Neural crest cell (in vitro differentiated cells): ENCODE data around the gene NAV1. TPM values are rescaled to one million over a fixed set of nuclear protein-coding genes. Genes with fewer than 3 reads are reported as not detected.
"Not testable (repeated sequence)": the region's sequence is repeated elsewhere in the genome, so short reads cannot be mapped to it uniquely, and the experiment has no call there.

ENCODE experiments used
- DNase-seq: peaks from one replicate; pipeline ENCODE4 v3.0.0; 2021; ENCODE audit warnings: low read depth, mixed read lengths, low spot score
- H3K27ac Mint-ChIP-seq: one replicate; pipeline ENCODE4 v1.8.0; 2021; ENCODE audit warnings: mild to moderate bottlenecking, mixed read lengths; ENCODE audit not compliant: unreplicated experiment
- H3K27me3 Mint-ChIP-seq: 2 replicates; pipeline ENCODE4 v1.8.0; 2021; ENCODE audit warnings: low read depth, mild to moderate bottlenecking, mixed read lengths
- H3K36me3 Mint-ChIP-seq: 2 replicates; pipeline ENCODE4 v1.8.0; 2021; ENCODE audit warnings: low read depth, mild to moderate bottlenecking, mixed read lengths
- H3K4me1 Mint-ChIP-seq: 2 replicates; pipeline ENCODE4 v1.8.0; 2021; ENCODE audit warnings: mixed read lengths
- H3K4me3 Mint-ChIP-seq: one replicate; pipeline ENCODE4 v1.8.0; 2021; ENCODE audit warnings: mild to moderate bottlenecking, mixed read lengths
- H3K9me3 Mint-ChIP-seq: 2 replicates; pipeline ENCODE4 v1.8.0; 2021; ENCODE audit warnings: mixed read lengths
- total RNA-seq: library from RNA; stranded (reverse); gene quantifications from 2 replicates; pipeline ENCODE4 v1.2.1, GENCODE V29; 2021
- TF ChIP-seq, protein P1 (sequence below): fragments of 200-600 bp; sonication (generic); conservative IDR thresholded peaks from 2 replicates; pipeline ENCODE4 v1.5.0; 2021; ENCODE audit warnings: antibody characterized with exemption, mild to moderate bottlenecking

Gene NAV1
- total RNA-seq, 1 donor from 2014 or later: 47.3 TPM

DNA sequence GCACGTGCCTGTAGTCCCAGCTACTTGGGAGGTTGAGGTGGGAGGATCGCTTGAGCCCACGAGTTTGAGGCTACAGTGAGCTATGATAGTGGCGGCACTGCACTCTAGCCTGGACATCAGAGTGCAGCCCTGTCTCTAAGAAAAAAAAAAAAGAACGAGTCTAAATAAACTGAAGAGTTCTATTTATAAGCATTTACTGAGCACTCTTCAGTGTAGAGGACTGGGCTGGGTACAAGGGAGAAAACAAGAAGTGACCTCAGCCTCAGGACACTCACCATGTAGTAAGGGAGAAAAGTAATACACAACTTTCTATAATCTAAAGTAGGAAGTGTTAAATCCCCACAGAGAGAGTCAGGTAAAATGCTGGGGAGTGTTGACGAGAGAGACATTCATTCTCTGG is 35.0 kb downstream of the NAV1 start:
- DNase-seq: no peak
- H3K9me3 Mint-ChIP-seq: no peaks in the 10 kb centered on the region
- TF ChIP-seq, protein P1, sequence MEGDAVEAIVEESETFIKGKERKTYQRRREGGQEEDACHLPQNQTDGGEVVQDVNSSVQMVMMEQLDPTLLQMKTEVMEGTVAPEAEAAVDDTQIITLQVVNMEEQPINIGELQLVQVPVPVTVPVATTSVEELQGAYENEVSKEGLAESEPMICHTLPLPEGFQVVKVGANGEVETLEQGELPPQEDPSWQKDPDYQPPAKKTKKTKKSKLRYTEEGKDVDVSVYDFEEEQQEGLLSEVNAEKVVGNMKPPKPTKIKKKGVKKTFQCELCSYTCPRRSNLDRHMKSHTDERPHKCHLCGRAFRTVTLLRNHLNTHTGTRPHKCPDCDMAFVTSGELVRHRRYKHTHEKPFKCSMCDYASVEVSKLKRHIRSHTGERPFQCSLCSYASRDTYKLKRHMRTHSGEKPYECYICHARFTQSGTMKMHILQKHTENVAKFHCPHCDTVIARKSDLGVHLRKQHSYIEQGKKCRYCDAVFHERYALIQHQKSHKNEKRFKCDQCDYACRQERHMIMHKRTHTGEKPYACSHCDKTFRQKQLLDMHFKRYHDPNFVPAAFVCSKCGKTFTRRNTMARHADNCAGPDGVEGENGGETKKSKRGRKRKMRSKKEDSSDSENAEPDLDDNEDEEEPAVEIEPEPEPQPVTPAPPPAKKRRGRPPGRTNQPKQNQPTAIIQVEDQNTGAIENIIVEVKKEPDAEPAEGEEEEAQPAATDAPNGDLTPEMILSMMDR: no peak
- no peaks in the 10 kb centered on the region for H3K27me3 Mint-ChIP-seq
- no peak overlapping the region for H3K4me3 Mint-ChIP-seq
- H3K36me3 Mint-ChIP-seq: no peaks in the 10 kb centered on the region
- peaks cover 9% of the 10 kb centered on the region for H3K4me1 Mint-ChIP-seq
- no peak overlapping the region for H3K27ac Mint-ChIP-seq

DNA sequence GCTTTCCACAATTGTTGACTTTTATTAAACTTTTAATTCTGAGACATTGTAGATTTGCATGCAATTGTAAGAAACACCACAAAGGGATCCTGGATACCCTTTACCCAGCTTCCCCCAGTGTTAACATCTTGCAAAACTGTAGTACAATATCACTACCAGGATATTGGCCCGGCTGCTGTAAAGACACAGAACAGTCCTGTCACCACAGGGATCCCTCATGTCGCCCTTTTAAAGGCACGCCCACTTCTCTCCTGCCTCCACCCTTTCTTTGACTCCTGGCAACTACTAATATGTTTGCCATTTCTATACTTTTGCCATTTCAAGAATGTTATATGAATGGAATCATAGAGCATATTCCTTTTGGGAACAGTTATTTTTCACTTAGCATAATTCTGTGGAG is 37.0 kb downstream of the NAV1 start:
- Mint-ChIP-seq H3K9me3 (no peaks in the 10 kb centered on the region), H3K27me3 (no peaks in the 10 kb centered on the region), H3K36me3 (no peaks in the 10 kb centered on the region), H3K4me1 (peaks cover 4% of the 10 kb centered on the region), H3K4me3 (no peak overlapping the region), H3K27ac (no peak overlapping the region)
- no peak for DNase-seq
- TF ChIP-seq, protein P1: no peak

DNA sequence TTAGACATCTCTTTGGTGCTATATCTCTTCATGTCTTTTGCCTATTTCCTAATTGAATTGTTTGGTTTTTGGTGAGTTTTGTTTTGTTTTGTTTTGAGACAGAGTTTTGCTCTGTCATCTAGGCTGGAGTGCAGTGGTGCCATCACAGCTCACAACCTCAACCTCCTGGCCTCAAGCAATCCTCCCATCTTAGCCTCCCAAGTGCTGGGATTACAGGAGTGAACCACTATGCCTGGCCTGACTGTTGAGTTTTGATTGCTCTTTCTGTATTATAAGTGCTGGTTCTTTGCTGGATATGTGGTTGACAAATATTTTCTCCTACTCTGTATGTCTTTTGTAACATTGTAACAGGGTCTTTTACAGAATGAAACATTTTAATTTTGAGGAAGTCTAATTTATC is 38.0 kb downstream of the NAV1 start:
- H3K27me3 Mint-ChIP-seq: peaks cover under 1% of the 10 kb centered on the region
- no peak overlapping the region for H3K4me3 Mint-ChIP-seq
- H3K36me3 Mint-ChIP-seq: no peaks in the 10 kb centered on the region
- TF ChIP-seq, protein P1: no peak
- no peak overlapping the region for H3K27ac Mint-ChIP-seq
- H3K4me1 Mint-ChIP-seq: no peaks in the 10 kb centered on the region
- no peaks in the 10 kb centered on the region for H3K9me3 Mint-ChIP-seq
- DNase-seq: no peak

DNA sequence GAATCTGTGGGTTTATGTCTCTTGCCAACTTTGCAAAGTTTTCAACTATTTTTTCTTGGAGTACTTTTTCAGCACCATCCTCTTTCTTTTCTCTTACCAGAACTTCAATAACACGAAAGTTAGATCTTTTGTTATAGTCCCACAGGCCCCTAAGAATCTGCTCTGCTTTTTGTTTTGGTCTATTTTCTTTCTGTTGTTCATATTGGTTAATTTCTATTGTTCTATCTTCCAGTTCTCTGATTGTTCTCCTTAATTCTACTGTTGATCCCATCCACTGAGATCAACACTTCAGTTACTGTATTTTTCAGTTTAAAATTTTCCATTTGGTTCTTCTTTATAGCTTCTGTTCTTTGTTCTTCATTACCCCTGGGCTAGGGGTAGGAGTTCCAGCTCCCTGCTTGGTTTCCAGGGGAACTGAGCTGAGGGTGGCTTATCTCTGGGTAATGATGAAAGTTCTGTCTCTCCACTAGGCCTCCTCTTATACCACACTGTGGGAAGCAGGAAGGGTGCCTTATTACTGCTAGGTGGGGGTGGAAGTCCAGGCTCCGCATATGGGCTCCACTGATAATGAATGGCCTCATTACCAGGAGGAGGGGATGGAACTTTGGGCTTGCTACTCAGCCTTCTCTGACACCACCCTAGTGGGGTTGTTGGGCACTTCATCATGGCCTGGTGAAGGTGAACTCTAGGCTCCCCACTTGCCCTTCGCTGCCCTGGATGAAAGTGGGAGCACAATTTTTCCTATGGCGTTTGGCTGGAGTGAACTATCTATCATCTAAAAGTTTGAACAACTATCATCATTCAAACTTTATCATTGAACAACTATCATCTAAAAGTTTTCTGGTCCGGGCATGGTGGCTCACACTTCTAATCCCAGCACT is 39.3 kb downstream of the NAV1 start:
- Mint-ChIP-seq H3K4me3 (no peak overlapping the region), H3K27ac (no peak overlapping the region), H3K27me3 (peaks cover 4% of the 10 kb centered on the region), H3K4me1 (no peaks in the 10 kb centered on the region), H3K36me3 (no peaks in the 10 kb centered on the region), H3K9me3 (no peaks in the 10 kb centered on the region)
- DNase-seq: no peak
- TF ChIP-seq, protein P1: no peak

DNA sequence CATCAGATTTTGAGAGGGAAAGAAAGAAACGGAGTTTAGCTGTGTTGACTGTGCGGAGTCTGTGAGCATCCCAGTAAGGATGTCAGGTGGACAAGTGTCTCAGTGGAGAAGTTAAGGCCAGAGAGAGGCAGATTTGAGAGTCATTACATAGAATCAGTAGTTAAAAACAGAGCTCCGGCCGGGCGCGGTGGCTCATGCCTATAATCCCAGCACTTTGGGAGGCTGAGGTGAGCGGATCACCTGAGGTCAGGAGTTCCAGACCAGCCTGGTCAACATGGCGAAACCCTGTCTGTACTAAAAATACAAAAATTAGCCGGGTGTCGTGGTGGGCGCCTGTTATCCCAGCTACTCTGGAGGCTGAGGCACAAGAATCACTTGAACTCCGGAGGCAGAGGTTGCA is 42.4 kb downstream of the NAV1 start:
- H3K9me3 Mint-ChIP-seq, H3K36me3 Mint-ChIP-seq, H3K4me1 Mint-ChIP-seq, H3K27ac Mint-ChIP-seq, H3K4me3 Mint-ChIP-seq, DNase-seq: not testable (repeated sequence)
- peaks cover 16% of the 10 kb centered on the region for H3K27me3 Mint-ChIP-seq

DNA sequence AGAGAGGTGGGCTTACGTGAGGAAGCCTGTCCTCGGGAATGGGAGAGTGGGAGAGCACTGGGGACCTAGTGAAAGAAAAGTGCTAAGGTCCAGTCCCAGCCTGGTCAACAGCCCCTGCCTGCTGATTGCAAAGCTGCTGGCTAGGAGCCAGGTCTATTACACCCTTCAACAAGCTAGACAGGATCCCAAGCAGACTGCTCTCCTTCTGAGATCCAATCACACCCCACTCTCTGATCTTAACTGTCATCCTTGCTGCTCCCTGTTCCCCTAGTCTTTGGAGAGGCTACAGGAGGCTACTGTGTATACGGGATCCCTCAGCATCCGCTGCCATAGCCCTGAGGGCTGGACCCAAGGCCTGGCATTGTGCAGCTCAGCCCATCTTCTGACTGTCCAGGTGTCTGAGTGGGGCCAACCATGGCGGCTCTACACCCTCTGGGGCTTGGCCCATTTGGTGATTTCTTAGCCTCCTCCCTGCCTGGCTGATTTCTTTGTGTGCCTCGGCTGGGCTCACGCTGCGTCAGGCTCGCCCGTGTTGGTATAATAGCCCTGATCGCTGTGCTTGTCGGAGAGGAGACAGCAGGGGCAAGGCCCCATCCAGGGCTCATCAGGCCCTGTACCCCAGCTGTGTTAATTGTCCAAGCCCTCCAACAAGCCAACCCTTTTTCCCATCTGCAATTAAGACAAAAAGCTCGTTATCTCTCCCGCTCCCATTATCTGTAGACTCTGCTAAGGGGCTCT is 43.9 kb downstream of the NAV1 start:
- Mint-ChIP-seq H3K4me1 (no peaks in the 10 kb centered on the region), H3K27me3 (peaks cover 17% of the 10 kb centered on the region), H3K4me3 (no peak overlapping the region), H3K9me3 (no peaks in the 10 kb centered on the region), H3K36me3 (no peaks in the 10 kb centered on the region), H3K27ac (no peak overlapping the region)
- DNase-seq: no peak
- TF ChIP-seq, protein P1: no peak
